ENCODE data around the gene BTBD17. TPM values are rescaled to one million over a fixed set of nuclear protein-coding genes. Genes with fewer than 3 reads are reported as not detected.

Gene BTBD17
- total RNA-seq, 1 donor from 2014 or later: not detected

DNA sequence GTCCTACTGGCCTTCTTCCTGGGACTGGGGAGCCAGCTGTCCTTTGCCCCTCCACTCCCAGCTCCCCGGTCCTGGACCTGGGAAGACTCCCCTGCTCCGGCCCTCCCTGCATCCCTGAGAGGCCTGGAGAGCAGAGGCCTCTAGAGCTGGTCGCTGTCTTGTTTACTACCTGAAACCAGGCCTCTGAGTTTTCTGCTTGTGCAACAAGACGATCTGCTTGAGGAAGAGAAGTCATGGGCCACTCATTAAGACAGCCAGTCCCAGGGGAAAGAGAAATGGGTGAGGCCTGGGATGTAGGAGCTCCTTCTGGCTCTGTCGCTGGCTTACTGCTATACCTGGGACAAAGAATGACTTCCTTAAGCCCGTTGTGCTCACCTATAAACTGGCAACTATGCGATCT, 40.4 kb upstream of the BTBD17 start:
- FAIRE-seq (no peak), DNase-seq (ENCODE audit: low read depth) (no peak)
- Histone ChIP-seq H3K27ac (ENCODE audit: low read depth, low read length) (no peak overlapping the region), H3K9ac (ENCODE audit: low read length) (no peak overlapping the region), H3K4me3 (ENCODE audit: insufficient read depth, low read depth, low read length) (no peak overlapping the region), H4K20me1 (ENCODE audit: insufficient read depth, low read length) (no peaks in the 10 kb centered on the region), H3K36me3 (ENCODE audit: insufficient read depth, low read length) (no peaks in the 10 kb centered on the region), H3K9me3 (ENCODE audit: insufficient read depth, low read depth, low read length) (no peaks in the 10 kb centered on the region), H3K27me3 (ENCODE audit: insufficient read depth, low read length) (no peaks in the 10 kb centered on the region), H3K79me2 (ENCODE audit: insufficient read depth, low read length) (no peaks in the 10 kb centered on the region), H2AFZ (ENCODE audit: low read depth, low read length) (no peak overlapping the region), H3K4me1 (ENCODE audit: insufficient read depth, low read length) (no peaks in the 10 kb centered on the region), H3K4me2 (ENCODE audit: low read length) (no peak overlapping the region)
- Mint-ChIP-seq H3K4me1 (ENCODE audit: low read depth, unreplicated experiment) (no peaks in the 10 kb centered on the region), H3K27me3 (ENCODE audit: low read depth, unreplicated experiment) (peaks cover 22% of the 10 kb centered on the region), H3K9me3 (ENCODE audit: unreplicated experiment) (no peaks in the 10 kb centered on the region), H3K4me3 (ENCODE audit: unreplicated experiment) (no peak overlapping the region), H3K27ac (ENCODE audit: unreplicated experiment) (no peak overlapping the region), H3K36me3 (ENCODE audit: low read depth, unreplicated experiment) (no peaks in the 10 kb centered on the region)
- TF ChIP-seq EZH2 (IDR thresholded peaks at IDR 0.05; ENCODE audit: insufficient read depth, low read length): no peak
- TF ChIP-seq, protein P1, sequence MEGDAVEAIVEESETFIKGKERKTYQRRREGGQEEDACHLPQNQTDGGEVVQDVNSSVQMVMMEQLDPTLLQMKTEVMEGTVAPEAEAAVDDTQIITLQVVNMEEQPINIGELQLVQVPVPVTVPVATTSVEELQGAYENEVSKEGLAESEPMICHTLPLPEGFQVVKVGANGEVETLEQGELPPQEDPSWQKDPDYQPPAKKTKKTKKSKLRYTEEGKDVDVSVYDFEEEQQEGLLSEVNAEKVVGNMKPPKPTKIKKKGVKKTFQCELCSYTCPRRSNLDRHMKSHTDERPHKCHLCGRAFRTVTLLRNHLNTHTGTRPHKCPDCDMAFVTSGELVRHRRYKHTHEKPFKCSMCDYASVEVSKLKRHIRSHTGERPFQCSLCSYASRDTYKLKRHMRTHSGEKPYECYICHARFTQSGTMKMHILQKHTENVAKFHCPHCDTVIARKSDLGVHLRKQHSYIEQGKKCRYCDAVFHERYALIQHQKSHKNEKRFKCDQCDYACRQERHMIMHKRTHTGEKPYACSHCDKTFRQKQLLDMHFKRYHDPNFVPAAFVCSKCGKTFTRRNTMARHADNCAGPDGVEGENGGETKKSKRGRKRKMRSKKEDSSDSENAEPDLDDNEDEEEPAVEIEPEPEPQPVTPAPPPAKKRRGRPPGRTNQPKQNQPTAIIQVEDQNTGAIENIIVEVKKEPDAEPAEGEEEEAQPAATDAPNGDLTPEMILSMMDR (IDR thresholded peaks at IDR 0.05; ENCODE audit: insufficient read depth, low read depth, low read length): no peak

DNA sequence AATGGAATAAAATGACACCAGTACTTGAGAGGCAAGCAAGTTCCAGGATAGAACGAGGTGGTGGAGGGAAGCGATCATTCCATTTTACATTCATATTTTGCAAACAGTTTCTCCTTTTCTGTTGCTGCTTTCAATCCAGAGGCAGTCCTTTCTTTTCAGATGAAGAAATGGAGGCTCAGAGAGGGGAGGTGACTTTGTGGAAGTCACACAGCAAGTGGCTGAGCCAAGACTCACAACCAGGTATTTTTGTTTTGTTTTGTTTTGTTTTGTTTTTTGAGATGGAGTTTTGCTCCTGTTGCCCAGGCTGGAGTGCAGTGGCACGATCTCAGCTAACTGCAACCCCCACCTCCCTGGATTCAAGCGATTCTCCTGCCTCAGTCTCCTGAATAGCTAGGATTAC, 34.9 kb upstream of the BTBD17 start:
- no peaks in the 10 kb centered on the region for H4K20me1 ChIP-seq (ENCODE audit: insufficient read depth, low read length)
- H2AFZ ChIP-seq (ENCODE audit: low read depth, low read length): no peak overlapping the region
- H3K9me3 ChIP-seq (ENCODE audit: insufficient read depth, low read depth, low read length): no peaks in the 10 kb centered on the region
- no peak overlapping the region for H3K9ac ChIP-seq (ENCODE audit: low read length)
- Mint-ChIP-seq H3K27ac (ENCODE audit: unreplicated experiment) (no peak overlapping the region), H3K4me1 (ENCODE audit: low read depth, unreplicated experiment) (peaks cover 6% of the 10 kb centered on the region), H3K36me3 (ENCODE audit: low read depth, unreplicated experiment) (no peaks in the 10 kb centered on the region), H3K9me3 (ENCODE audit: unreplicated experiment) (no peaks in the 10 kb centered on the region), H3K4me3 (ENCODE audit: unreplicated experiment) (no peak overlapping the region), H3K27me3 (ENCODE audit: low read depth, unreplicated experiment) (peaks cover 15% of the 10 kb centered on the region)
- FAIRE-seq (no peak), DNase-seq (ENCODE audit: low read depth) (no peak)
- H3K4me2 ChIP-seq (ENCODE audit: low read length): no peak overlapping the region
- no peaks in the 10 kb centered on the region for H3K79me2 ChIP-seq (ENCODE audit: insufficient read depth, low read length)
- no peaks in the 10 kb centered on the region for H3K4me1 ChIP-seq (ENCODE audit: insufficient read depth, low read length)
- H3K36me3 ChIP-seq (ENCODE audit: insufficient read depth, low read length): no peaks in the 10 kb centered on the region
- TF ChIP-seq EZH2 (IDR thresholded peaks at IDR 0.05; ENCODE audit: insufficient read depth, low read length): no peak
- TF ChIP-seq, protein P1 (IDR thresholded peaks at IDR 0.05; ENCODE audit: insufficient read depth, low read depth, low read length): no peak
- H3K27ac ChIP-seq (ENCODE audit: low read depth, low read length): no peak overlapping the region
- H3K27me3 ChIP-seq (ENCODE audit: insufficient read depth, low read length): no peaks in the 10 kb centered on the region
- H3K4me3 ChIP-seq (ENCODE audit: insufficient read depth, low read depth, low read length): no peak overlapping the region

DNA sequence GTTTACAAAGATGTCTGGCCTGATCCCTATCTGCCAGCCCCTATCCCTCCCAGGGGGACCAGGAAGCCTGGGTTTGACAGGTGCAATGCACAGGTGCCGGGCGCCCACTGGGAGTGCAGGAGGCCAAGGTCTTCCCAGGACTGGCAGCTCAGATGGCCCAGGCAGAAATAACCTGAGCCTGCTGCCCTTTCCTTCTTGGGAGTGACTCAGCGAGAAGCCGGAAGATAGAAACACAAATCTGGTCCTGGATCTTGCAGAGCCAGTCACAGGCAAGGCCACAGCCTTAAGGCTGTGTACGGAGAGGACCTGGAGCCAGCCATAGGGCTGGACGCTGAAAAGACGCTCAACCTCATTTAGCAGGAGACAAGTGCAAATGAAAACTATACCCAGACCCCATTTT, 33.3 kb upstream of the BTBD17 start:
- Histone ChIP-seq H4K20me1 (ENCODE audit: insufficient read depth, low read length) (no peaks in the 10 kb centered on the region), H3K4me1 (ENCODE audit: insufficient read depth, low read length) (no peaks in the 10 kb centered on the region), H3K79me2 (ENCODE audit: insufficient read depth, low read length) (no peaks in the 10 kb centered on the region), H3K4me3 (ENCODE audit: insufficient read depth, low read depth, low read length) (no peak overlapping the region), H3K36me3 (ENCODE audit: insufficient read depth, low read length) (no peaks in the 10 kb centered on the region), H3K9ac (ENCODE audit: low read length) (no peak overlapping the region), H3K4me2 (ENCODE audit: low read length) (no peak overlapping the region), H3K27me3 (ENCODE audit: insufficient read depth, low read length) (no peaks in the 10 kb centered on the region), H3K9me3 (ENCODE audit: insufficient read depth, low read depth, low read length) (no peaks in the 10 kb centered on the region), H3K27ac (ENCODE audit: low read depth, low read length) (no peak overlapping the region), H2AFZ (ENCODE audit: low read depth, low read length) (no peak overlapping the region)
- FAIRE-seq: no peak
- no peaks in the 10 kb centered on the region for H3K9me3 Mint-ChIP-seq (ENCODE audit: unreplicated experiment)
- DNase-seq (ENCODE audit: low read depth): no peak
- no peak for TF ChIP-seq EZH2 (IDR thresholded peaks at IDR 0.05; ENCODE audit: insufficient read depth, low read length)
- TF ChIP-seq, protein P1 (IDR thresholded peaks at IDR 0.05; ENCODE audit: insufficient read depth, low read depth, low read length): no peak
- H3K27ac Mint-ChIP-seq (ENCODE audit: unreplicated experiment): peak overlapping the region; percentile 5
- H3K4me3 Mint-ChIP-seq (ENCODE audit: unreplicated experiment): no peak overlapping the region
- peaks cover 6% of the 10 kb centered on the region for H3K4me1 Mint-ChIP-seq (ENCODE audit: low read depth, unreplicated experiment)
- H3K27me3 Mint-ChIP-seq (ENCODE audit: low read depth, unreplicated experiment): peaks cover 20% of the 10 kb centered on the region
- H3K36me3 Mint-ChIP-seq (ENCODE audit: low read depth, unreplicated experiment): no peaks in the 10 kb centered on the region
